ENCODE results near the gene FAM24A. TPM values are rescaled to one million over a fixed set of nuclear protein-coding genes. Genes with fewer than 3 reads are reported as not detected.

The FAM24A gene
- total RNA-seq, 1 donor from 2014 or later: not detected

DNA sequence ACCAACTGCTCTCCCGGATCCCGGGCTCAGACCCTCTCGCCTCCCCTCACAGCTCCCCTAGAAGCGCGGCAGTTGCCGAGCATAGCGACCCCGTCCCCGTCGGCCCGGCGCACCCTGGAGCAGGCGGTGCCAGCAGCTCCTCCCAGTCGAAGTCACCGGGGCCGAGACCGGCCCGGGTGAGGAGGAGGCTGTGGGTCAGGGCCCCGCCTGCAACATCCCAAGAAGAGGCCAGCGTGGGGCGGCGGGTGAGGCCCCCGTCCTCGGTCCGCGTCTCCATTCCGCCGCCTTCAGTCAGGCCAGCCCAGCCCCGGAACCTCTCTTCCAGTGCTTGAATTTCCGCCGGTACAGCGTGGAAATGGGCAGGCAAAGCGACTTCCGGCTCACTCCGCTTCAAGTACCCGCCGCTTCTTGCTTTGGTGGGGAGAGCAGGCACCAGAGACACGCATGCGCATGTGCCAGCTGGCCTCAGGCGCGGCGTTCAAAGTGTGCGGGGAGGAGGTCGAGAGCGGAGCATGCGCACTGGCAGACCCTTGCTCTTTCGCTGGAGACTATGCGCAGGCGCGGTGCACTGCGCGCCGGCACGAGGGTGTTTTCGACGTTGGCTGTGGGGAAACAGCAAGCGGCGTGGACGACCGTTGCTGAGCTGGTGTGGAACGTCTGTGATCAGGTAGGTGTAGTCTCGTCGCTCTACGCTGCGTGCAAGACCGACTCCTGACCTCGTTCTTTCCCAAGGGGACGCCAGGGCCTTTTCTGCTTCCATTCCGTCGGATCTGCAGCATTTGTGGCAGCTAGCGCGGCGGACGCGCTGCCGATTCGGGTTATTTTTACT is 43.7 kb downstream of the FAM24A start, which contains the start of gene C10orf88:
C10orf88 (minus strand) TSS at position 326 of the 829 bp plus-strand sequence; CDS start at position 277, 49 bp downstream.
- no peaks in the 10 kb centered on the region for H3K9me3 ChIP-seq
- peak; percentile 99 for ATAC-seq
- peak within 1 kb of the TSS; percentile 84 for H3K4me3 ChIP-seq
- no peaks in the 10 kb centered on the region for H3K27me3 ChIP-seq
- H3K4me1 ChIP-seq: peaks cover 11% of the 10 kb centered on the region
- peak within 1 kb of the TSS; percentile 72 for H3K27ac ChIP-seq
- H3K36me3 ChIP-seq: peaks cover 11% of the 10 kb centered on the region
- peak; percentile 99 for DNase-seq
- intact Hi-C loops (cut with DNase I): no loop called here
- TF ChIP-seq, protein P1, sequence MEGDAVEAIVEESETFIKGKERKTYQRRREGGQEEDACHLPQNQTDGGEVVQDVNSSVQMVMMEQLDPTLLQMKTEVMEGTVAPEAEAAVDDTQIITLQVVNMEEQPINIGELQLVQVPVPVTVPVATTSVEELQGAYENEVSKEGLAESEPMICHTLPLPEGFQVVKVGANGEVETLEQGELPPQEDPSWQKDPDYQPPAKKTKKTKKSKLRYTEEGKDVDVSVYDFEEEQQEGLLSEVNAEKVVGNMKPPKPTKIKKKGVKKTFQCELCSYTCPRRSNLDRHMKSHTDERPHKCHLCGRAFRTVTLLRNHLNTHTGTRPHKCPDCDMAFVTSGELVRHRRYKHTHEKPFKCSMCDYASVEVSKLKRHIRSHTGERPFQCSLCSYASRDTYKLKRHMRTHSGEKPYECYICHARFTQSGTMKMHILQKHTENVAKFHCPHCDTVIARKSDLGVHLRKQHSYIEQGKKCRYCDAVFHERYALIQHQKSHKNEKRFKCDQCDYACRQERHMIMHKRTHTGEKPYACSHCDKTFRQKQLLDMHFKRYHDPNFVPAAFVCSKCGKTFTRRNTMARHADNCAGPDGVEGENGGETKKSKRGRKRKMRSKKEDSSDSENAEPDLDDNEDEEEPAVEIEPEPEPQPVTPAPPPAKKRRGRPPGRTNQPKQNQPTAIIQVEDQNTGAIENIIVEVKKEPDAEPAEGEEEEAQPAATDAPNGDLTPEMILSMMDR (IDR thresholded peaks at IDR 0.05): no peak

DNA sequence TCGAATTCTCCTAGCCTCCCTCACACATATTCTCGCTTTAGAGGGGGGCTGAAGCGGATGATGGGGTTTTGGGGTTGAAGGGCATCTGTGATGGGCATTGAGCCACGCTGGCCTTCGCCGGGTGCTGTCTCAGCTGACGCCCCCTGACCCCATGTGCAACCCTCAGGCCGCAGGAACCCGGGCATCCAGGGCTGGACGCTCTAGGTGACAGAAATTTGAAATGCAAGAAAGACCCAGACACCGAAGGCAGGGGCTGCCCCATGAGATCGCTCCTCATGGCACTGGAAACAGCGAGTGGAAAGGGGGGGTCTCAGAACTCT is 44.3 kb downstream of the FAM24A start:
- DNase-seq (no peak), ATAC-seq (no peak)
- intact Hi-C loops (cut with DNase I): no loop called here
- Histone ChIP-seq H3K4me1 (peaks cover 11% of the 10 kb centered on the region), H3K4me3 (peak overlapping the region; percentile 84), H3K9me3 (no peaks in the 10 kb centered on the region), H3K27ac (no peak overlapping the region), H3K27me3 (no peaks in the 10 kb centered on the region), H3K36me3 (peaks cover 6% of the 10 kb centered on the region)
- TF ChIP-seq, protein P1 (IDR thresholded peaks at IDR 0.05): no peak

DNA sequence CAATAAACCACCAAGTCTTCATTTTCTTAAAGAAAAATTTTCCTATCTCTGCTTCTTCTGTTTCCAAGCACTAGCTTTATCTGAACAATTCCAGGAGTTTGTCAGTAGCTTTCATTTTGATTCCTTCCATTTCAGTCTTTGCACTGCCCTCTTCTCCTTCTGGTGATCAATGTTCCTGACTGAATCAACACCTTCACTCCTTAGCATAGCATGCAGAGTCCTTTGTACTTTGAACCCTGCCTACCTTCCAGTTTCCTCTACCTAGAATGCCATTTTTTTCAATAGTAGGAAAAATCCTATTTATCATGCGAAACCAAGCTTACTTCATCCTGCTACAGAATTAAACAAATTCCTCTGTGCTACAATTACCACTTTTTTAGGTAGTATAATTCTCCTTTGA is 45.5 kb downstream of the FAM24A start:
- intact Hi-C loops (cut with DNase I): no loop called here
- TF ChIP-seq, protein P1 (IDR thresholded peaks at IDR 0.05): no peak

DNA sequence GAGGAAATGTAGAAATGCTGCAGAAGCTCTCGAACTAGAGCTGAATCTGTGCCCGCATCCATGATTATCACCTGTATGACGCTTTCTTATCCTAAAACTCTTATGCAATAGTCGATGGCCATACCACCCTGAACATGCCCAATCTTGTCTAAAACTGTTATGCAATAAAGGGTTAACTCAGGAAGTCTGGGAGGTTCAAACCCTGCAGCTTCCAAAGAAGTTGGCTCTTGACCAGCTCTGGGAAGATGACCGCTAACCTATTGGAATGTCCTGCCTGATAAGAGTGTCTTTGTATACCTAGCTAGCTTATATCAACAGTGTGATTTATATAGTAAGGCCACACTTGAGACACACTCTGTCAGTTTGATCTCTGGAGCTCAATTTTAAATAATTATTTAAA is 47.1 kb downstream of the FAM24A start:
- DNase-seq: no peak
- Histone ChIP-seq H3K4me1 (peaks cover 11% of the 10 kb centered on the region), H3K9me3 (no peaks in the 10 kb centered on the region), H3K27ac (no peak overlapping the region), H3K36me3 (no peaks in the 10 kb centered on the region), H3K27me3 (no peaks in the 10 kb centered on the region), H3K4me3 (no peak overlapping the region)
- ATAC-seq: no peak
- intact Hi-C loops (cut with DNase I): no loop called here
- TF ChIP-seq, protein P1 (IDR thresholded peaks at IDR 0.05): no peak

More for the DNA sequence above, 45.5 kb downstream of the FAM24A start:
- DNase-seq (no peak), ATAC-seq (no peak)
- H3K4me1 ChIP-seq: peaks cover 11% of the 10 kb centered on the region
- H3K4me3 ChIP-seq: no peak overlapping the region
- no peaks in the 10 kb centered on the region for H3K9me3 ChIP-seq
- no peak overlapping the region for H3K27ac ChIP-seq
- no peaks in the 10 kb centered on the region for H3K27me3 ChIP-seq
- no peaks in the 10 kb centered on the region for H3K36me3 ChIP-seq

DNA sequence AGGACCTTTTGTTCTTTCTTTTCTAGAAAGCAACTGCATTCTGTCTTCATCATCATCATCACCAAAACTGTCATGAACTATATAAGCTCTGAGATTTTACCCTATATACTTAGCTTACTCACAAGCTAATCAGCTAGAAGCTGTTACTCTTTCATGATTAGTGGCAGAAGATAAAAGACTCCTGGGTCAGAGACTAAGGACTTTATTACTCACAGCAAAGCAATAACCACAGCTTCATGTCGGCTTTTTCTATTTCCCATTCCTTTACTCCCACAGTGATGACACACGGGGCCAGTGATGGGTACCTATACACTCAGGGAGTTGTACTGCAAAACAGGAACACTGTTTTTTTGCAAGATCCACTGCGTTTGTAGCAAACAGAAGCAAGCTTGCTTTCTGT is 52.0 kb downstream of the FAM24A start:
- intact Hi-C loops (cut with DNase I): no loop called here

More for the DNA sequence above, 52.0 kb downstream of the FAM24A start:
- no peaks in the 10 kb centered on the region for H3K27me3 ChIP-seq
- no peaks in the 10 kb centered on the region for H3K36me3 ChIP-seq
- H3K4me3 ChIP-seq: no peak overlapping the region
- H3K4me1 ChIP-seq: no peaks in the 10 kb centered on the region
- H3K9me3 ChIP-seq: no peaks in the 10 kb centered on the region
- ATAC-seq (no peak), DNase-seq (no peak)
- H3K27ac ChIP-seq: no peak overlapping the region
- TF ChIP-seq, protein P1 (IDR thresholded peaks at IDR 0.05): no peak

Other genes starting within 250 kb of the FAM24A start
- gene C10orf120, start 210.8 kb upstream of the FAM24A start, total RNA-seq: not detected
- gene CUZD1, start 64.8 kb upstream of the FAM24A start, total RNA-seq: 0.78 TPM
- 3.6 TPM for gene FAM24B, start 31.0 kb upstream of the FAM24A start, total RNA-seq
- gene C10orf88, start 43.6 kb downstream of the FAM24A start, total RNA-seq: 7.6 TPM
- gene PSTK, start 69.8 kb downstream of the FAM24A start, total RNA-seq: 2.5 TPM
- gene IKZF5, start 98.2 kb downstream of the FAM24A start, total RNA-seq: 19.9 TPM
- gene ACADSB, start 98.4 kb downstream of the FAM24A start, total RNA-seq: 27.1 TPM
- not detected for gene HMX3, start 225.4 kb downstream of the FAM24A start, total RNA-seq
- not detected for gene HMX2, start 237.5 kb downstream of the FAM24A start, total RNA-seq
- 61.8 TPM for gene BUB3, start 243.8 kb downstream of the FAM24A start, total RNA-seq